D721Med (cell line): Measurements from ENCODE around the gene SOCS4.
"Not testable (repeated sequence)": the region's sequence is repeated elsewhere in the genome, so short reads cannot be mapped to it uniquely, and the experiment has no call there.

Experiments
- DNase-seq: peaks from one replicate; pipeline ENCODE4 v3.0.0; 2011; ENCODE audit warnings: low spot score; ENCODE audit not compliant: insufficient read length
- FAIRE-seq: peaks from 2 replicates; lab custom pipeline; 2011; peaks lifted over from hg19 to GRCh38; lab: Jason Lieb, UNC
- TF ChIP-seq, protein P1 (sequence below): IDR thresholded peaks from 2 replicates; pipeline ENCODE4 v1.5.1; 2012; ENCODE audit warnings: mild to moderate bottlenecking, control low read depth; ENCODE audit not compliant: insufficient read depth; ENCODE audit errors: missing control alignments

Gene SOCS4

DNA sequence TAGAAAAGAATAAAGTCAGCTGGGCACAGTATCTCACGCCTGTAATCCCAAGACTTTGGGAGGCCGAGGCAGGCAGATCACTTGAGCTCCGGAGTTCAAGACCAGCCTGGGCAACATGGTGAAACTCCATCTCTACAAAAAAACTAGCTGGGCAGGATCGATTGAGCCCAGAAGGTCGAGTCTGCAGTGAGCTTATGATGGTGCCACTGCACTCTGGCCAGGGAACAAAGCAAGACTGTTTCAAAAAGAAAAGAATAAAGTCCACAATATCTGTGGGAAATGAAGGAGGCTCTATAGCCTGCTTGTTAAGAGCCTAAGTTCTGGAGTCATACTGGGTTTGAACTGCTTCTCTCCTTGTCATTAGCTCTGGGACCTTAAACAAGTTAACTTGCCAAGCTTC is 32.3 kb downstream of the SOCS4 start:
- TF ChIP-seq, protein P1, sequence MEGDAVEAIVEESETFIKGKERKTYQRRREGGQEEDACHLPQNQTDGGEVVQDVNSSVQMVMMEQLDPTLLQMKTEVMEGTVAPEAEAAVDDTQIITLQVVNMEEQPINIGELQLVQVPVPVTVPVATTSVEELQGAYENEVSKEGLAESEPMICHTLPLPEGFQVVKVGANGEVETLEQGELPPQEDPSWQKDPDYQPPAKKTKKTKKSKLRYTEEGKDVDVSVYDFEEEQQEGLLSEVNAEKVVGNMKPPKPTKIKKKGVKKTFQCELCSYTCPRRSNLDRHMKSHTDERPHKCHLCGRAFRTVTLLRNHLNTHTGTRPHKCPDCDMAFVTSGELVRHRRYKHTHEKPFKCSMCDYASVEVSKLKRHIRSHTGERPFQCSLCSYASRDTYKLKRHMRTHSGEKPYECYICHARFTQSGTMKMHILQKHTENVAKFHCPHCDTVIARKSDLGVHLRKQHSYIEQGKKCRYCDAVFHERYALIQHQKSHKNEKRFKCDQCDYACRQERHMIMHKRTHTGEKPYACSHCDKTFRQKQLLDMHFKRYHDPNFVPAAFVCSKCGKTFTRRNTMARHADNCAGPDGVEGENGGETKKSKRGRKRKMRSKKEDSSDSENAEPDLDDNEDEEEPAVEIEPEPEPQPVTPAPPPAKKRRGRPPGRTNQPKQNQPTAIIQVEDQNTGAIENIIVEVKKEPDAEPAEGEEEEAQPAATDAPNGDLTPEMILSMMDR: no peak
- DNase-seq: no peak
- no peak for FAIRE-seq

DNA sequence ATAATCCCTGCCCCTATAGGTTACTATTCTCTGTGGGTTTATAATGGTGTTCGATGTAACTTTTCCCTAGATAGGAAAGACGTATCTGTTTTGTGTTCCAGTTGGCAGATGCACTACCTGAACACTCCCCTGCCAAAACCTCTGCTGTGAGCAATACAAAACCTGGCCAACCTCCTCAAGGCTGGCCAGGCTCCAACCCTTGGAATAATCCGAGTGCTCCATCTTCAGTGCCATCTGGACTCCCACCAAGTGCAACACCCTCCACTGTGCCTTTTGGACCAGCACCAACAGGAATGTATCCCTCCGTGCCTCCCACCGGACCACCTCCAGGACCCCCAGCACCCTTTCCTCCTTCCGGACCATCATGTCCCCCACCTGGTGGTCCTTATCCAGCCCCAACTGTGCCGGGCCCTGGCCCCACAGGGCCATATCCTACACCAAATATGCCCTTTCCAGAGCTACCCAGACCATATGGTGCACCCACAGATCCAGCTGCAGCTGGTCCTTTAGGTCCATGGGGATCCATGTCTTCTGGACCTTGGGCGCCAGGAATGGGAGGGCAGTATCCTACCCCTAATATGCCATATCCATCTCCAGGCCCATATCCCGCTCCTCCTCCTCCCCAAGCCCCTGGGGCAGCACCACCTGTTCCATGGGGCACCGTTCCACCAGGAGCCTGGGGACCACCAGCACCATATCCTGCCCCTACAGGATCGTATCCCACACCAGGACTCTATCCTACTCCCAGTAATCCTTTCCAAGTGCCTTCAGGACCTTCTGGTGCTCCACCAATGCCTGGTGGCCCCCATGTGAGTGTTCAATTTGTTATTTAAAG is 35.7 kb downstream of the SOCS4 start:
- TF ChIP-seq, protein P1: no peak
- no peak for DNase-seq
- FAIRE-seq: no peak

DNA sequence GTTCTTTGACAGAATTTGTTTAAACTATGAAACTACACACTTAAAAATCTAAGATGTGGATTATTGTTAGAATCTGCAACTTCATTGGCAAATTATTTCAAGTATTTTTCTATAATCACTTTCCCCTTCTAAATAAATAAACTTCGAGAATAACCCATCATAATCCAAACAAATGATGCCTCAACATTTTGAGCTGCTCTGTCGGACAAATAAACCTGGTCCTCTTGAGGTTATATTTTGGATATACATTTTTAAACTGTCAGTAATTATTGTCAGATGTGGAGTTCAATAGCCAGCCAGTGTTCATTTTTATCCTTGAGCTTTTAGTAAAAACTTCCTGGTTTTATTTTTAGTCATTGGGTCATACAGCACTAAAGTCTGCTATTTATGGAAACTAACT is 37.9 kb downstream of the SOCS4 start:
- not testable (repeated sequence) for FAIRE-seq

DNA sequence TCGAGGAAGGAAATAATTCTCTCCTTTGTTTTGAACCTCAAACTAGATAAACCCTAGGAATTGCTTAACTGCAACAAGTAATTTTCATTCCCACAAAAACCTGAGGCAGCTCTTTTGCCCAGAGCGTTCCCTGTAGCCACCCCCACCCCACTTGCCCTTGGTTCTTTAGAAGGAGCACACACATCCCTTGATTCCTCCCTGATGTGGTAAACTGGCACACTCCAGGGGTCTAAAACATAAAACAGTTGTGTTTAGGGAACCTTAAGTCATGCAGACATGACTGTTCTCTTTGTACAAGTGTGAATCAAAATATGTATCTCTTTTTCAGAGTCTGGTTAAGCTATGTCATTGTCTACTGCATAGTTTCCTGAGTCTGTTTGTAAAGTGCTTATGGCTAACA is 38.4 kb downstream of the SOCS4 start:
- no peak for FAIRE-seq
- DNase-seq: no peak
- TF ChIP-seq, protein P1: no peak

More for the DNA sequence above, 37.9 kb downstream of the SOCS4 start:
- DNase-seq: not testable (repeated sequence)

DNA sequence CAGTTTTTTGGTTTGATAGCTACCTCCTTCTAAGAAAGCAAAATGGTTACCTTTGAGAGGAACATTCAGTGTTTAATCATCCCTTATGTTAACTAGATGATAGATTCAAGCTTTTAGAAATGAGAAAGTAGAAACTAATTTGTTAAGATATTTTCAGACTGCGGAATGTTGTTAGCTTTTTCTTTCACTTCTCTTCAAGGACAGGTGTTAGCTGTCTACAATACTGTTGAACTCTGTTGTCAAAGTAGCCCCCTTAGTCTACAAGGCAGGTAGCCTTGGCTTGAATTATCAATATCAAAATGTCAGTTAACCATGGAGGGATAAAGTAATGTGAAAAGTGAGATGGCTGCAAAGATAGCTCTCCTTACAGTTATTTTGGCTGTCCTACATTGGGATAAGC is 39.2 kb downstream of the SOCS4 start:
- TF ChIP-seq, protein P1: no peak
- DNase-seq: no peak
- FAIRE-seq: no peak

DNA sequence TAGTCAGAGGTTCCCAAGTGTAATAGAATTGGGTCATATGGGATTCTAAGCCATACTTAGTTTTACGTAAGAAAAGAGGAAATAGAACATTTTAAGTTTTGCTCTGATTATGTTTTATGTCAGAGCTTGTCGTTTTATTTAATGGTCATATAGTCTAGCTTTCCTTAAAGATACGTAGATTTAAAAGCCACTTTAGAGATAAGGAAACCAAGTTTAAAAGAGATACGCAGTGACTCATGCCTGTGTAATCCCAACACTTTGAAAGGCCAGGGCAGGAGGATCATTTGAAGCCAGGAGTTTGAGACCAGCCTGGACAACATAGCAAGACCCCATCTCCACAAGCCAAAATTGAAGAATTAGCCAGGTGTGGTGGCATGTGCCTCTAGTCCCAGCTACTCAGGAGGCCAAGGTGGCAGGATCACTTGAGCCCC is 44.0 kb downstream of the SOCS4 start:
- DNase-seq (no peak), FAIRE-seq (no peak)
- TF ChIP-seq, protein P1: no peak

DNA sequence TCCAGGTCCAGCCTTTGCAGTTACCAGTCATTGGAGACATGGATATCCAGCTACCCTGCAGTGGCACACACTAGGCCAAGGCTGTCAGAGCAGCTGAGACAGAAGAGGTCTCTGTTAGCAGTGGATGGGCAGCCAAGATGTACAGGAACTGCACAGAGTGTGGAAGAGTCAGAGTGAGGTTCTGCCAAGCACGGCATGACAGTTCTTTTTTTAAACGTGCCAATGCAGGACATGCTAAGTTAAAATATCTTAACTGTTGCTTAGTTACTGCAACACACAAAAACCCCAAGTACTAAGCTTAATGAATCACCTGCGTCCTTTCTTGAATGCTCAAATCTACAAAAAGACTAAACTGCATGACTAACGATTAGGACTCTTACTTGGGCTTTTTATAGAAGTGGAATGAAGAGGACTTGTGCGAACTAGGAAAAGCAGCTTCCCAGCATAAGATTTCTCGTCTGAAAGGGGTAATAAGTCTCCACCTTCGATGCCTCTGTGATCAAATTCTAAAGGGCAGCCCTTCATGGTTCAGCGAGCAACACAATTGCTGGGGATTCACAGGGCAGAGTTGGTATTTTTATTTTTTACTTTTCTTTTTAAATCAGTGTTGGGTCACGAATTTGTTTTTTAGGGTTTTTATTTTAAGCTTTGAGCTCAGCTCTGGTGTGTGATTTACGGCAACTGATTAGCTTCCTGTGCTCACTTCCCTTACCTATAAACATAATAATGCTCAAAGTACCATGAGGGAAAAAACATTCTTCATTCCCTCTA is 45.0 kb downstream of the SOCS4 start:
- no peak for FAIRE-seq
- no peak for DNase-seq
- TF ChIP-seq, protein P1: no peak
